HepG2 (cell line): ENCODE measurements around the gene CCDC142. TPM values are rescaled to one million over a fixed set of nuclear protein-coding genes. Genes with fewer than 3 reads are reported as not detected.

Source experiments
- ARID4A ChIP-seq: sonication (generic); formaldehyde crosslinking; IDR thresholded peaks from 2 replicates; pipeline ENCODE4 v1.5.0; 2020; ENCODE audit warnings: mild to moderate bottlenecking, missing genetic modification reagents, borderline replicate concordance
- ATF5 ChIP-seq: sonication (generic); formaldehyde crosslinking; IDR thresholded peaks from 2 replicates; pipeline ENCODE4 v1.4.0; 2020; ENCODE audit warnings: mild to moderate bottlenecking, low read depth, missing genetic modification reagents
- MAF1 ChIP-seq: sonication (generic); formaldehyde crosslinking; IDR thresholded peaks from 2 replicates; pipeline ENCODE4 v1.5.0; 2020; ENCODE audit warnings: missing genetic modification reagents, borderline replicate concordance
- MTA1 ChIP-seq: sonication (generic); formaldehyde crosslinking; IDR thresholded peaks from 2 replicates; pipeline ENCODE4 v1.4.0; 2020; ENCODE audit warnings: missing genetic modification reagents, mild to moderate bottlenecking, borderline replicate concordance
- NR2F6 ChIP-seq, 2 experiments: IDR thresholded peaks; 2 replicates each; pipeline ENCODE4 v1.6.1; 2016; ENCODE audit warnings: antibody characterized with exemption in 1 of 2, mild to moderate bottlenecking in 1 of 2
- PHF5A ChIP-seq: IDR thresholded peaks from one replicate; pipeline ENCODE4 v1.6.1; 2018; ENCODE audit warnings: low read depth, missing genetic modification reagents; ENCODE audit not compliant: unreplicated experiment
- TAF1 ChIP-seq: sonication (generic); formaldehyde crosslinking; IDR thresholded peaks from 2 replicates; pipeline ENCODE4 v1.4.0; 2020; ENCODE audit warnings: missing genetic modification reagents
- TBX2 ChIP-seq: sonication (generic); formaldehyde crosslinking; IDR thresholded peaks from 2 replicates; pipeline ENCODE4 v1.5.0; 2020; ENCODE audit warnings: missing genetic modification reagents, mild to moderate bottlenecking, borderline replicate concordance
- TFAP4 ChIP-seq: sonication (generic); IDR thresholded peaks from 2 replicates; pipeline ENCODE4 v1.6.1; 2016; ENCODE audit warnings: low read depth, borderline replicate concordance
- ZBTB25 ChIP-seq: IDR thresholded peaks from 2 replicates; pipeline ENCODE4 v1.6.1; 2018; ENCODE audit warnings: missing genetic modification reagents
- ZBTB44 ChIP-seq: sonication (generic); formaldehyde crosslinking; IDR thresholded peaks from 2 replicates; pipeline ENCODE4 v1.4.0; 2020; ENCODE audit warnings: missing genetic modification reagents
- ZNF329 ChIP-seq: sonication (generic); formaldehyde crosslinking; IDR thresholded peaks from 2 replicates; pipeline ENCODE4 v1.9.0; 2021; ENCODE audit warnings: low read depth, mild to moderate bottlenecking, missing genetic modification reagents
- ZNF331 ChIP-seq: sonication (generic); formaldehyde crosslinking; IDR thresholded peaks from 2 replicates; pipeline ENCODE4 v1.4.0; 2020; ENCODE audit warnings: missing genetic modification reagents
- ZNF350 ChIP-seq: sonication (generic); formaldehyde crosslinking; IDR thresholded peaks from 2 replicates; pipeline ENCODE4 v1.4.0; 2020; ENCODE audit warnings: mild to moderate bottlenecking, low read depth, missing genetic modification reagents, borderline replicate concordance
- ZNF432 ChIP-seq: sonication (generic); formaldehyde crosslinking; IDR thresholded peaks from 2 replicates; pipeline ENCODE4 v1.5.0; 2020; ENCODE audit warnings: missing genetic modification reagents, mild to moderate bottlenecking, borderline replicate concordance
- ZNF580 ChIP-seq: IDR thresholded peaks from 2 replicates; pipeline ENCODE4 v1.6.1; 2016; ENCODE audit warnings: low read depth, borderline replicate concordance
- ZNF788 ChIP-seq: sonication (generic); formaldehyde crosslinking; IDR thresholded peaks from 2 replicates; pipeline ENCODE4 v1.5.0; 2020; ENCODE audit warnings: mild to moderate bottlenecking, missing genetic modification reagents, borderline replicate concordance
- ZNF850 ChIP-seq: sonication (generic); formaldehyde crosslinking; conservative IDR thresholded peaks from 2 replicates; pipeline ENCODE4 v1.9.0; 2021; ENCODE audit warnings: mild to moderate bottlenecking, missing genetic modification reagents
- polyA plus RNA-seq, 8 experiments: library from polyadenylated mRNA; depleted of rRNA in 3 of 8; stranded (reverse) in 7 of 8; unstranded in 1 of 8; fragments of >200 nt; fragmentation: Illumina TruSeq in 4 of 8; extraction: Trizol in 4 of 8; gene quantifications; 2 replicates each; pipeline versions ENCODE4 v1.2.1 to v1.2.3, GENCODE V29; 2011 to 2016; ENCODE audit warnings: low read depth in 4 of 8, missing spikeins in 1 of 8, mixed read lengths in 1 of 8; ENCODE audit not compliant: insufficient read depth in 1 of 8
- total RNA-seq, 5 experiments: library from RNA; depleted of rRNA; stranded (reverse); fragments of >200 nt; fragmentation: Illumina TruSeq; extraction: Trizol; gene quantifications; 2 replicates each; pipeline ENCODE4 v1.2.3, GENCODE V29; 2016; ENCODE audit warnings: low read depth in 1 of 5

CCDC142 gene
- total and polyA plus RNA-seq, 2 of the 13 experiments (the other 11 are each of a cell fraction or from before 2014, with no cell fraction given): 14.7 to 30.4 TPM

- TF ChIP-seq ZNF350 (0 out of 2 replicates have a peak, but pooled peaks have one; percentile 49), ZNF850 (CRISPR knock-in tag) (no peak), MTA1 (peak; percentile 56; the same call in 1 of the 2 replicates), TAF1 (CRISPR knock-in tag) (peak; percentile 82; the same call in 1 of the 2 replicates), MAF1 (CRISPR knock-in tag) (no peak), ARID4A (CRISPR knock-in tag) (no peak), ATF5 (CRISPR knock-in tag) (no peak; the same call in 1 of the 2 replicates), TFAP4 (peak; percentile 32; the same call in 1 of the 2 replicates), ZNF432 (no peak), ZNF580 (CRISPR knock-in tag) (peak; percentile 82; the same call in 1 of the 2 replicates), ZBTB44 (CRISPR knock-in tag) (peak; percentile 49; the same call in 1 of the 2 replicates), PHF5A (CRISPR knock-in tag) (peak; percentile 83), NR2F6 (IDR thresholded peaks at IDR 0.05) (peak; percentile 86), NR2F6 (CRISPR knock-in tag; IDR thresholded peaks at IDR 0.05) (peak; percentile 89), ZBTB25 (CRISPR knock-in tag) (peak; percentile 88), ZNF788 (CRISPR knock-in tag) (peak; percentile 74; the same call in 1 of the 2 replicates), ZNF331 (peak; percentile 81; the same call in 1 of the 2 replicates), ZNF329 (CRISPR knock-in tag) (no peak), TBX2 (CRISPR knock-in tag) (no peak)
Measured at GRCh38 chr2:74502147-74502719, 19.4 kb upstream of the CCDC142 start (continued).
